Upper lobe of right lung (tissue), 1 donor: ENCODE measurements around the gene PTPRN2. TPM values are rescaled to one million over a fixed set of nuclear protein-coding genes. Genes with fewer than 3 reads are reported as not detected.

Experiments used
- ATAC-seq: fragments of 200-7000 bp; cut with Tn5 transposase; one replicate; pipeline ENCODE4 v1.9.1; 2020; ENCODE audit warnings: mild to moderate bottlenecking, moderate library complexity
- DNase-seq: peaks from one replicate; pipeline ENCODE4 v3.0.0-alpha.2; 2020
- H3K27ac ChIP-seq: fragments of 200-600 bp; one replicate; pipeline ENCODE4 v1.8.0; 2022
- H3K27me3 ChIP-seq: fragments of 200-600 bp; one replicate; pipeline ENCODE4 v1.8.0; 2022; ENCODE audit warnings: mild to moderate bottlenecking
- H3K36me3 ChIP-seq: fragments of 200-600 bp; one replicate; pipeline ENCODE4 v1.8.0; 2022
- H3K4me1 ChIP-seq: fragments of 200-600 bp; one replicate; pipeline ENCODE4 v1.8.0; 2022
- H3K4me3 ChIP-seq: fragments of 200-600 bp; one replicate; pipeline ENCODE4 v1.8.0; 2022; ENCODE audit warnings: mild to moderate bottlenecking
- H3K9me3 ChIP-seq: fragments of 200-600 bp; one replicate; pipeline ENCODE4 v1.8.0; 2022
- intact Hi-C: fragments of 100-400 bp; cut with DNase I; formaldehyde crosslinking; loops from one replicate; pipeline ENCODE4 v1.11.0; 2022
- total RNA-seq: library from RNA; stranded (reverse); fragmentation: NEBNext Ultra II Directional; extraction: Animal tissue kit (Norgen Biotek cat#: 25700); gene quantifications from one replicate; pipeline ENCODE4 v1.2.1, GENCODE V29; 2021
- TF ChIP-seq, protein P1 (sequence below): fragments of 200-600 bp; IDR thresholded peaks from one replicate; pipeline ENCODE4 v1.8.0; 2022; ENCODE audit warnings: antibody characterized with exemption
- donor health status: DM: no; HTN: yes; CAD: no; lungs with severe emphysema.

Gene PTPRN2
- total RNA-seq, 1 donor from 2014 or later = 4.9 TPM

DNA sequence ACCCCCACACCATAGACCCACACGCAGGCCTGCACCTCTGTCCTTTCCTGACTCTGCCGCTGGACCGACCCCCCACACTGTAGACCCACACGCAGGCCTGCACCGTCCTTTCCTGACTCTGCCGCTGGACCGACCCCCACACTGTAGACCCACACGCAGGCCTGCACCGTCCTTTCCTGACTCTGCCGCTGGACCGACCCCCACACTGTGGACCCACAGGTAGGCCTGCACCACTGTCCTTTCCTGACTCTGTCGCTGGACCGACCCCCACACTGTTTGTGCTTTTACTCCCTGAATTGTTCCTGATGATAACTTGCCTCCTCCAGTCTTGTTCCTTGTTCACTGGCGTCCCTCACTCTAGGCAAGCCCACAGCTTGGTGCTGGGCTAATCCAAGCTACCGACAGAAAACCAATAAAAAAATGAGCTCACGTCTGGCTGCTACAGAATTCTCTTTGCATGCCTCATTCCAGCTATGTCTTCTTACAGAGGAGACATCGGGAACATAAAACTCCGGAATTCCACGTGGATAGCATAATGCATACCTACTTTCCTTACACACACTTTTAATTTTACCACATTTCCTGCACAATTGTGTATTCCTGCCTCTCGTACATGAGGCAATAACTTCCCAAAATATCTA is 494.3 kb downstream of the PTPRN2 start:
- no peak overlapping the region for H3K27ac ChIP-seq
- DNase-seq (peak; percentile 31), ATAC-seq (no peak)
- no peaks in the 10 kb centered on the region for H3K9me3 ChIP-seq
- intact Hi-C loops = no loop called here
- no peak overlapping the region for H3K4me3 ChIP-seq
- H3K36me3 ChIP-seq = no peaks in the 10 kb centered on the region
- H3K27me3 ChIP-seq = no peaks in the 10 kb centered on the region
- TF ChIP-seq, protein P1, sequence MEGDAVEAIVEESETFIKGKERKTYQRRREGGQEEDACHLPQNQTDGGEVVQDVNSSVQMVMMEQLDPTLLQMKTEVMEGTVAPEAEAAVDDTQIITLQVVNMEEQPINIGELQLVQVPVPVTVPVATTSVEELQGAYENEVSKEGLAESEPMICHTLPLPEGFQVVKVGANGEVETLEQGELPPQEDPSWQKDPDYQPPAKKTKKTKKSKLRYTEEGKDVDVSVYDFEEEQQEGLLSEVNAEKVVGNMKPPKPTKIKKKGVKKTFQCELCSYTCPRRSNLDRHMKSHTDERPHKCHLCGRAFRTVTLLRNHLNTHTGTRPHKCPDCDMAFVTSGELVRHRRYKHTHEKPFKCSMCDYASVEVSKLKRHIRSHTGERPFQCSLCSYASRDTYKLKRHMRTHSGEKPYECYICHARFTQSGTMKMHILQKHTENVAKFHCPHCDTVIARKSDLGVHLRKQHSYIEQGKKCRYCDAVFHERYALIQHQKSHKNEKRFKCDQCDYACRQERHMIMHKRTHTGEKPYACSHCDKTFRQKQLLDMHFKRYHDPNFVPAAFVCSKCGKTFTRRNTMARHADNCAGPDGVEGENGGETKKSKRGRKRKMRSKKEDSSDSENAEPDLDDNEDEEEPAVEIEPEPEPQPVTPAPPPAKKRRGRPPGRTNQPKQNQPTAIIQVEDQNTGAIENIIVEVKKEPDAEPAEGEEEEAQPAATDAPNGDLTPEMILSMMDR = no peak
- no peaks in the 10 kb centered on the region for H3K4me1 ChIP-seq

DNA sequence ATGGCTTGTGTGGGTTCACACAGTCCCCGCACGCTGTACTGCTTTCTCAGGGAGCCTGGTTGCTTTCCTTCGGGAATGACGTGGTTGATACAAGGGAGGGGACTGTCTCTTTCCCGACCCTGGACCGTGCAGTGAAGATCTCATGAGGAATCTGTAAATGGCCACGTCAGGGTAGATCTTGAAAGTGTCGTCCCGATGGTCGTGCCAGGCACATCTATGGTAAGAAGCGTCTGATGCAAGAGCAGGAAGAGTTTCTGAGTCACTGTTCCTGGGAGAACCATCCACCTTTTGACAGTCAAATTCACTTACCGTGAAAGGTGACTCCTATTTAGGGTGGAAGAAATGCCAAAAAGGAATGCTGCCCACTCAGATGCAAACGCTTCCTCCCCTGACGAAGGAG is 500.4 kb downstream of the PTPRN2 start:
- H3K4me1 ChIP-seq = no peaks in the 10 kb centered on the region
- no peak for DNase-seq
- no peak for ATAC-seq
- intact Hi-C loops = no loop called here
- no peaks in the 10 kb centered on the region for H3K36me3 ChIP-seq
- TF ChIP-seq, protein P1 = no peak
- no peaks in the 10 kb centered on the region for H3K9me3 ChIP-seq
- H3K27me3 ChIP-seq = no peaks in the 10 kb centered on the region
- H3K4me3 ChIP-seq = no peak overlapping the region
- H3K27ac ChIP-seq = no peak overlapping the region

DNA sequence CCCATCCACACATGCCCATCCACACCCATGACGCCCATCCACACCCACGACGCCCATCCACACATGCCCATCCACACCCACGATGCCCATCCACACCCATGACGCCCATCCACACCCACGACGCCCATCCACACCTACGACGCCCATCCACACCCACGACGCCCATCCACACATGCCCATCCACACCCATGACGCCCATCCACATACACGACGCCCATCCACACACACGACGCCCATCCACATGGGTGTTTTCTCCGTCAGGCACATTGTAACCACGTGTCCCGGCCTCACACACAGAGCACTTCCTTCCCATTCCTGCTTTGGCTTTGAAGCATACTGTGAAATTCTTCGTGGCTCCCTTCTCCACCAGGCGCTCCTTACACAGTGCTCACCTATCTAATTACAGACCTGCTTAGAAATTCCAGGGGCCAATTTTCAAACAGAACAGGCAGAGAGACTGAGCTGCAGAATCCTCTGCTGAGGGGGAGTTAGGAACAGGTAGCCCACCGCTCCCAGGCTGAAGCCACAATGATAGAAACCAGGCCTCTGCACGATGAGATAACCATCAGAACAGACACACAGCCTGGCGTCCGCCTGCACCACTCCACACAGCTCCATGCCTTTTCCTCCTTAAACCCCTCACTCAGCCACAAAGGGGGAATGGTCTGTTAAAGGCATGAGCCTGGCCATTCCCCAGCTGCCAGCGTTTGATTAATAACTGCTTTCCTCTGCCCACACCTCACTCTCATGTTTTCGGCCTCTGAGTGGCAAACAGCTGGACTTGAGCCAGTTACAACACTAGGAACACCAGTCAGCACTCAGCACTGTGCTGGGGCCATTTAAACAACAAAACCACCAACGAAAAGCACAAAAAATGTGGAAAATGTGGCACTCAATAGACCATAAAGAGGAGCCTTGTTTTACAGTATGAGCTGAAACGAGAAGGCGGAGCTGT is 501.6 kb downstream of the PTPRN2 start:
- Histone ChIP-seq H3K36me3 (no peaks in the 10 kb centered on the region), H3K27me3 (no peaks in the 10 kb centered on the region), H3K27ac (no peak overlapping the region), H3K9me3 (no peaks in the 10 kb centered on the region), H3K4me1 (no peaks in the 10 kb centered on the region), H3K4me3 (no peak overlapping the region)
- ATAC-seq (no peak), DNase-seq (peak; percentile 28)
- intact Hi-C loops = no loop called here
- TF ChIP-seq, protein P1 = no peak

DNA sequence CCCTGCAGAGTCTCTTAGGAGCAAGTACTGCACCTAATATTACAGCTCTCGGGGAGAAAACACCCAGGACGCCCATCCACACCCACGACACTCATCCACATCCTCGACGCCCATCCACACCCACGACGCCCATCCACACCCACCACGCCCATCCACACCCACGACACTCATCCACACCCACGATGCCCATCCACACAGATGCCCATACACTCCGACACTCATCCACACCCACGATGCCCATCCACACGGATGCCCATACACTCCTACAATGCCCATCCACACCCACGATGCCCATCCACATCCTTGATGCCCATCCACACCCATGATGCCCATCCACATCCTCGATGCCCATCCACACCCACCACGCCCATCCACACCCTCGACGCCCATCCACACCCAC is 503.1 kb downstream of the PTPRN2 start:
- no peaks in the 10 kb centered on the region for H3K27me3 ChIP-seq
- H3K4me3 ChIP-seq = no peak overlapping the region
- DNase-seq (peak; percentile 12), ATAC-seq (no peak)
- no peaks in the 10 kb centered on the region for H3K4me1 ChIP-seq
- intact Hi-C loops = no loop called here
- TF ChIP-seq, protein P1 = no peak
- H3K9me3 ChIP-seq = no peaks in the 10 kb centered on the region
- H3K36me3 ChIP-seq = no peaks in the 10 kb centered on the region
- H3K27ac ChIP-seq = no peak overlapping the region

DNA sequence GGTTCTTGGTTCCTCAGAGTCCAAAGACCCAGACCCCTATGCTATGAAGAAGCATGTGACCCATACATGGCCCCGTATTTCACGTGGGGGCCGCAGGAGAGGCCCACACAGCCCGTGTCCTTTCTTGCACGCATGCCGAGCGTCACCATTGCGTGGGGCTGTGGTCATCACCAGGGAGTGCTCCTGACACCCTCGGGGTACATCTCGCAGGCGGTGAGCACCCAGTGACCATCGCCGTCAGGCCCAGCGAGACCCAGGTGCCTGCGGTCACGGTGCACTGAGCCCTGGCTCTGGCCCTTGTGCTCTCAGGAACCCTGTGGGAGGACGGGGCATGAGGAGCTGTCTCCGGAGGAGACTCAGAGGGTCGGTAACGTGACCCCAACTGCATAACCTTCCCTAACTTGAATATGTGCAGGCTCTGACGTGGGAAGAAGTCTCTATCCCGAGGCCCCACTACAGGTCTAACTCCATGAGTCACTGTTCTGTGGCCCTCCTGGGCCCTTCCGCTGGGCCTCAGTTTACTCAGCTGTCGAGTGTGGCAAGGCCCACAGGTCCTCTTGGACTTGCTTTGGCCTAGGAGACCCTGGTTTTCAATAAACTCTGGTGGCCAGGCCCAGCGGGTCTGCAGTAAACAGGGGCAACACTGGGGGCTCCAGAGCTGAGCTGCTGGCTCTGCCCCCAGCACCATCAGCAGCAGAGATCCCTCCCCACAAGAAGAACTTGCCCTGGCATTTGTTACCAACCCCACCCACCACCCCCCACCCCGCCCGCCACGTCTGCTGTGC is 503.9 kb downstream of the PTPRN2 start:
- Histone ChIP-seq H3K4me1 (no peaks in the 10 kb centered on the region), H3K27ac (no peak overlapping the region), H3K36me3 (no peaks in the 10 kb centered on the region), H3K27me3 (no peaks in the 10 kb centered on the region), H3K4me3 (no peak overlapping the region), H3K9me3 (no peaks in the 10 kb centered on the region)
- ATAC-seq (no peak), DNase-seq (peak; percentile 44)
- intact Hi-C loops = no loop called here
- TF ChIP-seq, protein P1 = no peak
